DOHH2 (cell line): ENCODE data around the gene TRIM46.
A peak's percentile ranks its signal among the peaks of the same experiment; 100 is the strongest.

Source experiments
- H3F3A ChIP-seq: fragments of 200-600 bp; sonication (generic), shearing (Covaris generic); 2 replicates; pipeline ENCODE4 v1.6.0; 2016; ENCODE audit warnings: antibody characterized with exemption, mild to moderate bottlenecking; ENCODE audit not compliant: control insufficient read depth, insufficient read depth
- H3K27ac ChIP-seq: fragments of 200-600 bp; sonication (generic); 2 replicates; pipeline ENCODE4 v1.5.1; 2014; ENCODE audit warnings: low read depth, mild to moderate bottlenecking, low read length, moderate library complexity
- H3K27me3 ChIP-seq: fragments of 200-600 bp; sonication (generic); 2 replicates; pipeline ENCODE4 v1.6.1; 2014; ENCODE audit warnings: mild to moderate bottlenecking, low read length, mixed read lengths; ENCODE audit not compliant: control insufficient read depth
- H3K36me3 ChIP-seq: fragments of 200-600 bp; sonication (generic); 2 replicates; pipeline ENCODE4 v1.6.1; 2014; ENCODE audit warnings: mild to moderate bottlenecking, low read length, moderate library complexity, mixed read lengths; ENCODE audit not compliant: control insufficient read depth
- H3K4me1 ChIP-seq: fragments of 200-600 bp; sonication (generic); 2 replicates; pipeline ENCODE4 v1.6.1; 2014; ENCODE audit warnings: mild to moderate bottlenecking, low read length, mixed read lengths; ENCODE audit not compliant: control insufficient read depth
- H3K4me2 ChIP-seq: fragments of 200-600 bp; sonication (generic); 2 replicates; pipeline ENCODE4 v1.6.0; 2014; ENCODE audit warnings: mild to moderate bottlenecking, low read length, moderate library complexity
- H3K4me3 ChIP-seq: fragments of 200-600 bp; sonication (generic); 2 replicates; pipeline ENCODE4 v1.5.1; 2014; ENCODE audit warnings: mild to moderate bottlenecking, low read length, mixed read lengths
- H3K79me2 ChIP-seq: fragments of 200-600 bp; sonication (generic); 2 replicates; pipeline ENCODE4 v1.6.1; 2014; ENCODE audit warnings: mild to moderate bottlenecking, low read length, mixed read lengths; ENCODE audit not compliant: control insufficient read depth
- H3K9me2 ChIP-seq: fragments of 200-600 bp; sonication (generic); replicated peaks from 2 replicates; pipeline ENCODE4 v1.6.1; 2014; ENCODE audit warnings: mild to moderate bottlenecking, low read length, mixed read lengths; ENCODE audit not compliant: control insufficient read depth
- H3K9me3 ChIP-seq: fragments of 200-600 bp; sonication (generic); 2 replicates; pipeline ENCODE4 v1.6.1; 2014; ENCODE audit warnings: antibody characterized with exemption, low read length, mixed read lengths; ENCODE audit not compliant: control insufficient read depth, insufficient read depth
- H4K20me1 ChIP-seq: fragments of 200-600 bp; sonication (generic); 2 replicates; pipeline ENCODE4 v1.6.0; 2014; ENCODE audit warnings: low read depth, mild to moderate bottlenecking, antibody characterized with exemption, low read length, moderate library complexity; ENCODE audit not compliant: control insufficient read depth, insufficient read depth
- EZH2phosphoT487 ChIP-seq: fragments of 200-600 bp; sonication (generic); IDR thresholded peaks from 2 replicates; pipeline ENCODE4 v1.6.1; 2017; ENCODE audit warnings: borderline replicate concordance, mild to moderate bottlenecking, antibody characterized with exemption, low read length, moderate library complexity, mixed read lengths
- TF ChIP-seq, protein P1 (sequence below): fragments of 200-600 bp; sonication (generic); IDR thresholded peaks from one replicate; pipeline ENCODE4 v1.5.1; 2014; ENCODE audit warnings: antibody characterized with exemption, mild to moderate bottlenecking, low read depth, low read length; ENCODE audit not compliant: poor library complexity, severe bottlenecking

Gene TRIM46

DNA sequence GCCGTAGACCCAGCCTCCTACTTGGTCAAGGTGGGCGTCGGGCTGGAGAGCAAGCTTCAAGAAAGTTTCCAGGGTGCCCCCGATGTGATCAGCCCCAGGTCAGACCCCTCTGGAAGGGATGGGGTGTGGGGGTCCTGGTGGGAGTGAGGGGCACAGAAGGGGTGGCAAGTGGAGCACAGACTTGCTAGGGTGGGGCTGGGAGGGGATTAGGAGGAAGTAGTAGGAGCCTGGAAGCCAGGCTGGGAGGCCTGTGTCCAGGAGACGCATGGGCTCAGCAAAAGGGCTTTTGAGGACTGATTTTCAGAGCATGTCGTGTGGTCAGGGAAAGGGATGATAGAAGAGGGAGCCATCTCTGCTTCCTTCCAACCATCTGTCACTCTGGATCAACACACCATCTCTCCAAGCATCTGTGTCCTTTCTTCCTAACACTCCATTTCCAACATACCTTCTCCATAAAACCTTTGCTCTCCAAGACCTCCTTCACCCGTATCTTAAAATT is 8.5 kb downstream of the TRIM46 start:
- peaks cover 32% of the 10 kb centered on the region for H3K4me1 ChIP-seq
- H3K9me3 ChIP-seq: no peaks in the 10 kb centered on the region
- no peaks in the 10 kb centered on the region for H3K79me2 ChIP-seq
- H3K36me3 ChIP-seq: peaks cover 18% of the 10 kb centered on the region
- no peak overlapping the region for H3K27ac ChIP-seq
- no peaks in the 10 kb centered on the region for H4K20me1 ChIP-seq
- TF ChIP-seq EZH2phosphoT487: no peak
- TF ChIP-seq, protein P1, sequence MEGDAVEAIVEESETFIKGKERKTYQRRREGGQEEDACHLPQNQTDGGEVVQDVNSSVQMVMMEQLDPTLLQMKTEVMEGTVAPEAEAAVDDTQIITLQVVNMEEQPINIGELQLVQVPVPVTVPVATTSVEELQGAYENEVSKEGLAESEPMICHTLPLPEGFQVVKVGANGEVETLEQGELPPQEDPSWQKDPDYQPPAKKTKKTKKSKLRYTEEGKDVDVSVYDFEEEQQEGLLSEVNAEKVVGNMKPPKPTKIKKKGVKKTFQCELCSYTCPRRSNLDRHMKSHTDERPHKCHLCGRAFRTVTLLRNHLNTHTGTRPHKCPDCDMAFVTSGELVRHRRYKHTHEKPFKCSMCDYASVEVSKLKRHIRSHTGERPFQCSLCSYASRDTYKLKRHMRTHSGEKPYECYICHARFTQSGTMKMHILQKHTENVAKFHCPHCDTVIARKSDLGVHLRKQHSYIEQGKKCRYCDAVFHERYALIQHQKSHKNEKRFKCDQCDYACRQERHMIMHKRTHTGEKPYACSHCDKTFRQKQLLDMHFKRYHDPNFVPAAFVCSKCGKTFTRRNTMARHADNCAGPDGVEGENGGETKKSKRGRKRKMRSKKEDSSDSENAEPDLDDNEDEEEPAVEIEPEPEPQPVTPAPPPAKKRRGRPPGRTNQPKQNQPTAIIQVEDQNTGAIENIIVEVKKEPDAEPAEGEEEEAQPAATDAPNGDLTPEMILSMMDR: no peak
- no peaks in the 10 kb centered on the region for H3K9me2 ChIP-seq
- H3K4me2 ChIP-seq: no peak overlapping the region
- no peaks in the 10 kb centered on the region for H3K27me3 ChIP-seq
- no peak overlapping the region for H3K4me3 ChIP-seq
- no peaks in the 10 kb centered on the region for H3F3A ChIP-seq

DNA sequence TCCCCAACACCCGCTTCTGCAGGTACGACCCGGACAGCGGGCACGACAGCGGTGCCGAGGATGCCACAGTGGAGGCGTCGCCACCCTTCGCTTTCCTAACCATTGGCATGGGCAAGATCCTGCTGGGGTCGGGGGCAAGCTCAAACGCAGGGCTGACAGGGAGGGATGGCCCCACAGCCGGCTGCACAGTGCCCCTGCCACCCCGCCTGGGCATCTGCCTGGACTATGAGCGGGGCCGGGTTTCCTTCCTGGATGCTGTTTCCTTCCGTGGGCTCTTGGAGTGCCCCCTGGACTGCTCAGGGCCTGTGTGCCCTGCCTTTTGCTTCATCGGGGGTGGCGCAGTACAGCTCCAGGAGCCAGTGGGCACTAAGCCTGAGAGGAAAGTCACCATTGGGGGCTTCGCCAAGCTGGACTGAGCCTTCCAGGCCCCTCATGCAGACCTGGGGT is 10.1 kb downstream of the TRIM46 start:
- no peaks in the 10 kb centered on the region for H3F3A ChIP-seq
- H3K27ac ChIP-seq: no peak overlapping the region
- peaks cover 32% of the 10 kb centered on the region for H3K4me1 ChIP-seq
- H3K36me3 ChIP-seq: peaks cover 6% of the 10 kb centered on the region; the same call in 1 of the 2 replicates
- H3K4me2 ChIP-seq: no peak overlapping the region
- no peaks in the 10 kb centered on the region for H3K9me2 ChIP-seq
- TF ChIP-seq, protein P1: no peak
- TF ChIP-seq EZH2phosphoT487: no peak
- no peaks in the 10 kb centered on the region for H4K20me1 ChIP-seq
- no peak overlapping the region for H3K4me3 ChIP-seq
- no peaks in the 10 kb centered on the region for H3K79me2 ChIP-seq
- H3K27me3 ChIP-seq: no peaks in the 10 kb centered on the region
- H3K9me3 ChIP-seq: no peaks in the 10 kb centered on the region

DNA sequence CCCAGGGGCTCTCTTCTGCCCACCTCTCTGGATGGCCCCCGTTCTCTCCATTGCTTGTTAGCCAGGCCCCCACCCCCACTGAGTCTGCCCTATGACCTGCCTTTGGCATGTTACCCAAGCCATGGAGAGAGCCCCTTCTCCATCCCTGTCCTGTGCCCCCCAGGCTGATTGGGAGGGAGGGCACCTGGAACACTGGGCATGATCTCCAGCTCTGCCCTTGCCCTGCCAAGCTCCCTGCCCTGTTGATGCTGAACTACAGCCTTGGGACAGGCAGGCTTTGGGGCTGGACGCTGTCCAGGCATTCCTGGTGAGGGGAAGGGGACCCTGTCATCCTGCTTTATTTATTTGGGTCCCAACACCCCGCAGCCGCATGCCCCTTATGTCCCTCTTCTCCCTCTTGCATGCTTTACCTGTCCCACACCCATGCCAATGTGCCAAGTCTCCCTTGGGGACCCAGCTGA is 10.7 kb downstream of the TRIM46 start:
- H3K4me1 ChIP-seq: peaks cover 26% of the 10 kb centered on the region
- H4K20me1 ChIP-seq: no peaks in the 10 kb centered on the region
- no peaks in the 10 kb centered on the region for H3K9me3 ChIP-seq
- H3K79me2 ChIP-seq: no peaks in the 10 kb centered on the region
- H3K27ac ChIP-seq: no peak overlapping the region
- no peaks in the 10 kb centered on the region for H3F3A ChIP-seq
- peaks cover 5% of the 10 kb centered on the region; the same call in 1 of the 2 replicates for H3K36me3 ChIP-seq
- H3K27me3 ChIP-seq: no peaks in the 10 kb centered on the region
- H3K9me2 ChIP-seq: no peaks in the 10 kb centered on the region
- H3K4me2 ChIP-seq: peak overlapping the region; percentile 60
- peak overlapping the region; percentile 52; the same call in 1 of the 2 replicates for H3K4me3 ChIP-seq
- TF ChIP-seq, protein P1: no peak
- TF ChIP-seq EZH2phosphoT487: no peak
